DOHH2 (cell line): Measurements from ENCODE around the gene TPO.

Experiments
- H3F3A ChIP-seq: fragments of 200-600 bp; sonication (generic), shearing (Covaris generic); 2 replicates; pipeline ENCODE4 v1.6.0; 2016; ENCODE audit warnings: antibody characterized with exemption, mild to moderate bottlenecking; ENCODE audit not compliant: control insufficient read depth, insufficient read depth
- H3K27ac ChIP-seq: fragments of 200-600 bp; sonication (generic); 2 replicates; pipeline ENCODE4 v1.5.1; 2014; ENCODE audit warnings: low read depth, mild to moderate bottlenecking, low read length, moderate library complexity
- H3K27me3 ChIP-seq: fragments of 200-600 bp; sonication (generic); 2 replicates; pipeline ENCODE4 v1.6.1; 2014; ENCODE audit warnings: mild to moderate bottlenecking, low read length, mixed read lengths; ENCODE audit not compliant: control insufficient read depth
- H3K36me3 ChIP-seq: fragments of 200-600 bp; sonication (generic); 2 replicates; pipeline ENCODE4 v1.6.1; 2014; ENCODE audit warnings: mild to moderate bottlenecking, low read length, moderate library complexity, mixed read lengths; ENCODE audit not compliant: control insufficient read depth
- H3K4me1 ChIP-seq: fragments of 200-600 bp; sonication (generic); 2 replicates; pipeline ENCODE4 v1.6.1; 2014; ENCODE audit warnings: mild to moderate bottlenecking, low read length, mixed read lengths; ENCODE audit not compliant: control insufficient read depth
- H3K4me2 ChIP-seq: fragments of 200-600 bp; sonication (generic); 2 replicates; pipeline ENCODE4 v1.6.0; 2014; ENCODE audit warnings: mild to moderate bottlenecking, low read length, moderate library complexity
- H3K4me3 ChIP-seq: fragments of 200-600 bp; sonication (generic); 2 replicates; pipeline ENCODE4 v1.5.1; 2014; ENCODE audit warnings: mild to moderate bottlenecking, low read length, mixed read lengths
- H3K79me2 ChIP-seq: fragments of 200-600 bp; sonication (generic); 2 replicates; pipeline ENCODE4 v1.6.1; 2014; ENCODE audit warnings: mild to moderate bottlenecking, low read length, mixed read lengths; ENCODE audit not compliant: control insufficient read depth
- H3K9me2 ChIP-seq: fragments of 200-600 bp; sonication (generic); replicated peaks from 2 replicates; pipeline ENCODE4 v1.6.1; 2014; ENCODE audit warnings: mild to moderate bottlenecking, low read length, mixed read lengths; ENCODE audit not compliant: control insufficient read depth
- H3K9me3 ChIP-seq: fragments of 200-600 bp; sonication (generic); 2 replicates; pipeline ENCODE4 v1.6.1; 2014; ENCODE audit warnings: antibody characterized with exemption, low read length, mixed read lengths; ENCODE audit not compliant: control insufficient read depth, insufficient read depth
- H4K20me1 ChIP-seq: fragments of 200-600 bp; sonication (generic); 2 replicates; pipeline ENCODE4 v1.6.0; 2014; ENCODE audit warnings: low read depth, mild to moderate bottlenecking, antibody characterized with exemption, low read length, moderate library complexity; ENCODE audit not compliant: control insufficient read depth, insufficient read depth
- CTCF ChIP-seq: fragments of 200-600 bp; sonication (generic); IDR thresholded peaks from one replicate; pipeline ENCODE4 v1.5.1; 2014; ENCODE audit warnings: antibody characterized with exemption, mild to moderate bottlenecking, low read depth, low read length; ENCODE audit not compliant: poor library complexity, severe bottlenecking
- EZH2phosphoT487 ChIP-seq: fragments of 200-600 bp; sonication (generic); IDR thresholded peaks from 2 replicates; pipeline ENCODE4 v1.6.1; 2017; ENCODE audit warnings: borderline replicate concordance, mild to moderate bottlenecking, antibody characterized with exemption, low read length, moderate library complexity, mixed read lengths

Gene TPO

GRCh38 chr2:1551905-1552304, 138.6 kb downstream of the TPO start:
- no peaks in the 10 kb centered on the region for H3K27me3 ChIP-seq
- TF ChIP-seq EZH2phosphoT487: no peak
- no peak for TF ChIP-seq CTCF
- no peak overlapping the region for H3K27ac ChIP-seq
- H3K4me2 ChIP-seq: no peak overlapping the region
- H3K4me3 ChIP-seq: no peak overlapping the region
- H3K9me2 ChIP-seq: no peaks in the 10 kb centered on the region
- no peaks in the 10 kb centered on the region for H4K20me1 ChIP-seq
- H3F3A ChIP-seq: no peaks in the 10 kb centered on the region
- no peaks in the 10 kb centered on the region for H3K79me2 ChIP-seq
- H3K4me1 ChIP-seq: no peaks in the 10 kb centered on the region
- H3K9me3 ChIP-seq: no peaks in the 10 kb centered on the region
- H3K36me3 ChIP-seq: no peaks in the 10 kb centered on the region

GRCh38 chr2:1552611-1553010, 139.3 kb downstream of the TPO start:
- H3K4me1 ChIP-seq: no peaks in the 10 kb centered on the region
- no peak overlapping the region for H3K27ac ChIP-seq

GRCh38 chr2:1553671-1554295, 140.5 kb downstream of the TPO start:
- Histone ChIP-seq H4K20me1 (no peaks in the 10 kb centered on the region), H3K4me1 (no peaks in the 10 kb centered on the region), H3K27ac (no peak overlapping the region), H3F3A (no peaks in the 10 kb centered on the region), H3K36me3 (no peaks in the 10 kb centered on the region), H3K27me3 (no peaks in the 10 kb centered on the region), H3K79me2 (no peaks in the 10 kb centered on the region), H3K9me3 (no peaks in the 10 kb centered on the region), H3K4me3 (no peak overlapping the region), H3K9me2 (no peaks in the 10 kb centered on the region), H3K4me2 (no peak overlapping the region)
- TF ChIP-seq CTCF (no peak), EZH2phosphoT487 (no peak)

More at GRCh38 chr2:1552611-1553010, 139.3 kb downstream of the TPO start:
- no peaks in the 10 kb centered on the region for H3K9me2 ChIP-seq
- TF ChIP-seq CTCF: no peak
- no peak for TF ChIP-seq EZH2phosphoT487
- no peaks in the 10 kb centered on the region for H4K20me1 ChIP-seq
- H3F3A ChIP-seq: no peaks in the 10 kb centered on the region
- no peaks in the 10 kb centered on the region for H3K27me3 ChIP-seq
- H3K4me2 ChIP-seq: no peak overlapping the region
- no peaks in the 10 kb centered on the region for H3K36me3 ChIP-seq
- H3K4me3 ChIP-seq: no peak overlapping the region
- H3K9me3 ChIP-seq: no peaks in the 10 kb centered on the region
- H3K79me2 ChIP-seq: no peaks in the 10 kb centered on the region
